Sigmoid colon (tissue), 7 donors: Measurements from ENCODE around the gene ABCA10. TPM values are rescaled to one million over a fixed set of nuclear protein-coding genes. Genes with fewer than 3 reads are reported as not detected.

Source experiments
- DNase-seq: peaks from one replicate; pipeline ENCODE4 v3.0.0-alpha.2; 2019
- H3K27ac ChIP-seq, 4 donors: fragments of 200-600 bp; sonication (generic); one replicate each; pipeline ENCODE4 v1.5.1; 2016 to 2019; ENCODE audit warnings: mild to moderate bottlenecking in 1 of 4
- H3K27me3 ChIP-seq, 3 donors: fragments of 200-600 bp; sonication (generic); one replicate each; pipeline ENCODE4 v1.5.1; 2019; ENCODE audit warnings: mild to moderate bottlenecking in 1 of 3
- H3K36me3 ChIP-seq, 4 donors: fragments of 200-600 bp; sonication (generic); one replicate each; pipeline ENCODE4 v1.5.1; 2016 to 2019
- H3K4me1 ChIP-seq, 4 donors: fragments of 200-600 bp; sonication (generic); one replicate each; pipeline ENCODE4 v1.5.1; 2017 to 2019
- H3K4me3 ChIP-seq, 4 donors: fragments of 200-600 bp; sonication (generic); one replicate each; pipeline ENCODE4 v1.5.1; 2017 to 2019; ENCODE audit warnings: mild to moderate bottlenecking in 2 of 4, moderate library complexity in 1 of 4
- H3K9me3 ChIP-seq, 4 donors: fragments of 200-600 bp in 3 of 4; sonication (generic) in 3 of 4; one replicate each; pipeline versions ENCODE4 v1.5.1 to v1.6.1; 2013 to 2019
- EP300 ChIP-seq, 4 donors: sonication (generic); formaldehyde crosslinking; IDR thresholded peaks; one replicate each; pipeline ENCODE4 v1.6.1; 2017; ENCODE audit warnings: antibody characterized with exemption in 4 of 4
- POLR2A ChIP-seq, 2 donors: fragments of 450-650 bp; IDR thresholded peaks; one replicate each; pipeline ENCODE4 v1.6.1; 2016; ENCODE audit warnings: antibody characterized with exemption in 2 of 2, mild to moderate bottlenecking in 2 of 2, moderate library complexity in 2 of 2
- POLR2AphosphoS5 ChIP-seq, 4 donors: sonication (generic); formaldehyde crosslinking; IDR thresholded peaks; one replicate each; pipeline ENCODE4 v1.6.1; 2017; ENCODE audit warnings: antibody characterized with exemption in 4 of 4
- WGBS, 2 donors: extraction: QIAGEN DNeasy Blood & Tissue Kit; methylation state at CpG; one replicate each; pipeline ENCODE4 v1.1.7; 2013; 5-methylcytosine and 5-hydroxymethylcytosine counted together
- intact Hi-C: fragments of 100-400 bp; cut with DNase I; formaldehyde crosslinking; loops from one replicate; pipeline ENCODE4 v1.15.1; 2023
- polyA plus RNA-seq, 3 donors: library from polyadenylated mRNA; stranded (reverse); fragments of 200-250 nt; gene quantifications; one replicate each; pipeline ENCODE4 v1.2.3, GENCODE V29; 2013
- total RNA-seq, 4 donors: library from RNA; depleted of rRNA; stranded (reverse); fragments of >200 nt; gene quantifications; one replicate each; pipeline ENCODE4 v1.1.0, GENCODE V29; 2016
- TF ChIP-seq, protein P1 (sequence below), 4 experiments: fragments of 450-650 bp in 3 of 4; fragments of 200-600 bp in 1 of 4; IDR thresholded peaks; one replicate each; pipeline ENCODE4 v1.5.1; 2016 to 2019; ENCODE audit warnings: antibody characterized with exemption in 4 of 4, mild to moderate bottlenecking in 3 of 4, moderate library complexity in 2 of 4
- donor health status: healthy with polysubstance abuse.
- donor health status: Bipolar disorder and iron deficiency.
- donor health status: healthy.

ABCA10 gene
- total and polyA plus RNA-seq, 7 donors = 0.46 to 12.0 (median 1.9) TPM

DNA sequence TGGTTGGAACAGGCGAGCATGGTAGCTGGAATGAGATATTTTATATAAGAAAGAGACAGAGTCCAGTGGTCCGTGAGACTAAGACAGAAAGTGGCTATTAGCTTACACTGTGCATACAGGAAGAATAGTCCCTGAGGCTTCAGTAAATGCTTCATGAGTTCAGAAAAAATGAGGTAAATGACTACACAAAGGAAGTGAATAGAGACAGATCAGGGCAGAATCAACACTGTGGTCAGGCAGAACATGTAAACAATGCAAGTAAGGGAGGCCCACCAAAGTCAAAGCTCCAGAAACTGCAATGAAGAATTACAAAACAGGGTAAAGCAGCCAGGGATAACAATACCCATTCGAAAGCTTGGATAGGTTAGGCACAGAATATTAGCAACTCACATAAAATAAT is 4.8 kb downstream of the ABCA10 start:
- 81 to 88% methylated on average over 3 of the region's 3 CpGs for WGBS, 2 donors
- DNase-seq = no peak
- Histone ChIP-seq H3K4me1 (no peaks in the 10 kb centered on the region), H3K9me3 (no peaks in the 10 kb centered on the region), H3K27me3 (no peaks in the 10 kb centered on the region), H3K4me3 (no peak overlapping the region), H3K27ac (no peak overlapping the region), H3K36me3 (no peaks in the 10 kb centered on the region)
- TF ChIP-seq EP300 (IDR thresholded peaks at IDR 0.05) (no peak), POLR2A (IDR thresholded peaks at IDR 0.05) (no peak), POLR2AphosphoS5 (IDR thresholded peaks at IDR 0.05) (no peak)
- TF ChIP-seq, protein P1, sequence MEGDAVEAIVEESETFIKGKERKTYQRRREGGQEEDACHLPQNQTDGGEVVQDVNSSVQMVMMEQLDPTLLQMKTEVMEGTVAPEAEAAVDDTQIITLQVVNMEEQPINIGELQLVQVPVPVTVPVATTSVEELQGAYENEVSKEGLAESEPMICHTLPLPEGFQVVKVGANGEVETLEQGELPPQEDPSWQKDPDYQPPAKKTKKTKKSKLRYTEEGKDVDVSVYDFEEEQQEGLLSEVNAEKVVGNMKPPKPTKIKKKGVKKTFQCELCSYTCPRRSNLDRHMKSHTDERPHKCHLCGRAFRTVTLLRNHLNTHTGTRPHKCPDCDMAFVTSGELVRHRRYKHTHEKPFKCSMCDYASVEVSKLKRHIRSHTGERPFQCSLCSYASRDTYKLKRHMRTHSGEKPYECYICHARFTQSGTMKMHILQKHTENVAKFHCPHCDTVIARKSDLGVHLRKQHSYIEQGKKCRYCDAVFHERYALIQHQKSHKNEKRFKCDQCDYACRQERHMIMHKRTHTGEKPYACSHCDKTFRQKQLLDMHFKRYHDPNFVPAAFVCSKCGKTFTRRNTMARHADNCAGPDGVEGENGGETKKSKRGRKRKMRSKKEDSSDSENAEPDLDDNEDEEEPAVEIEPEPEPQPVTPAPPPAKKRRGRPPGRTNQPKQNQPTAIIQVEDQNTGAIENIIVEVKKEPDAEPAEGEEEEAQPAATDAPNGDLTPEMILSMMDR (IDR thresholded peaks at IDR 0.05) = no peak
- intact Hi-C loops = no loop called here

DNA sequence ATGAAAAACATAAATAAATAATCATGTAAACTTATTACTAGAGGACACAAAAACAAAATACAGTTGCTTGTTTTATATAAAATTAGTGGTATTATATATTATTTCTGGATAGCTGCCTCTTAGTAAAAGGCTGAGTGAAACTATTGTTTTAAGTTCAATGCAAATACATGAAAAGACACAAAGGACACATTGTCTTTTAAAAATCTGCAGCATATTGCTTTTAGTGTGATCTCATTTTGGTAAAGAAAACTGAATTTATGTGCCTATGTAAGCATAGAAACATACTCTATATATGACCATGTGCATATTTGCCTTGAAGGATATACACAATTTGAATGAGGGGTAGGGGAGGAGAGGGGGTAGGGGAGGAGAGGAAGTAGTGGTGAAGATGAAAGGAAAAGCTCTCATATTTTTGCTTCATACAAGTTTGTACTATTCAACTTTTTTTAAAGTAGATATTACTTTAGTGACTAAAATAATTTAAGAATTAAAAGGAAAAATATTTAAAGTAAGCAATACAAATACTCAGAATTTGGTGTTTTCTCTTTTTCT is 5.8 kb downstream of the ABCA10 start:
- H3K27me3 ChIP-seq = no peaks in the 10 kb centered on the region
- H3K9me3 ChIP-seq = no peaks in the 10 kb centered on the region
- TF ChIP-seq EP300 (IDR thresholded peaks at IDR 0.05) = no peak
- no peaks in the 10 kb centered on the region for H3K4me1 ChIP-seq
- H3K4me3 ChIP-seq = no peak overlapping the region
- no peak for DNase-seq
- peaks cover 0 to 3% (median 0%) of the 10 kb centered on the region in 4 donors for H3K36me3 ChIP-seq
- intact Hi-C loops = no loop called here
- H3K27ac ChIP-seq = no peak overlapping the region

DNA sequence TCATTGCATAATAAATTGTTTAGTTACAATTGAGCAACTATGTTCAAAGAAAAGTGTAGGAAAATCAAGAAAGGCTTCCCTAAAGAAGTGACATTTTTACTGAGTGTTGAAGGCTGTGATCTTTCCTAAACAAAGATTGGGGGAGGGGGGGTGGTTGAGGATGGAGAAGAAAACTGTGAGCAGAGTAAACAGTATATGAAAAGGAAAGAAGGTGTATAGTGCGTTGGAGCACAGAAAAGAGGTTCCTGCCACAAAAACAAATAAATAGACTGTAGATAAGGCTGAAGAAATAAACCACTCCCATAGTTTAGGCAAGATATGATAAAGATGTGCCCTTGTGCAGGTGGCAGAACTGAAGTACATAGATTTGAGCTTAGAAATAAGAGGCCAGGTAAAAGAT is 8.5 kb downstream of the ABCA10 start:
- H3K27ac ChIP-seq = no peak overlapping the region
- no peaks in the 10 kb centered on the region for H3K9me3 ChIP-seq
- H3K4me3 ChIP-seq = no peak overlapping the region
- H3K27me3 ChIP-seq = no peaks in the 10 kb centered on the region
- no peaks in the 10 kb centered on the region for H3K4me1 ChIP-seq
- 10 to 56% methylated on average over 1 of the region's 1 CpG for WGBS, 2 donors
- intact Hi-C loops = no loop called here
- DNase-seq = no peak
- H3K36me3 ChIP-seq = peaks cover 0 to 3% (median 0%) of the 10 kb centered on the region in 4 donors
- TF ChIP-seq EP300 (IDR thresholded peaks at IDR 0.05) (no peak), POLR2AphosphoS5 (IDR thresholded peaks at IDR 0.05) (no peak), POLR2A (IDR thresholded peaks at IDR 0.05) (no peak)
- TF ChIP-seq, protein P1 (IDR thresholded peaks at IDR 0.05) = no peak

DNA sequence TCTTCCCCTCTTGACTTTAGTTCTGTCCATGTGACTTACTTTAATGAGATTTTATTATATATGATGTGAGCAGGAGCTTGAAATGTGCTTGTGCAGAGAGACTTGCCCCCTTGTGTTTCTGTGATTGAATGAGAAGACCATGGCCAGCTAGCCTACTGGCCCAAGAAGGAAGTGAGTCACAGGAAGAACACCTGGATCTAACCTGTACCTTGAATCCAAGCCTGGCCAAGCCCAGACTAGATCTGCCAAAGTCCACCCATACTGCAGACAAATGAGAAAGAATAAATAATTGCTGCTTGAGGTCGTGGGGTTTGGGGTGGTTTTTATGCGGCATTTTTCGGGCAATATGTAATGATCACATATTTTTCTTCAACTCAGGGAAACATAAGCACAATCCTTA is 9.6 kb downstream of the ABCA10 start:
- intact Hi-C loops = no loop called here
- no peak for DNase-seq
- no peaks in the 10 kb centered on the region for H3K27me3 ChIP-seq
- WGBS, 2 donors = 76 to 90% methylated on average over 3 of the region's 3 CpGs
- H3K36me3 ChIP-seq = peaks cover 0 to 3% (median 0%) of the 10 kb centered on the region in 4 donors
- H3K4me1 ChIP-seq = no peaks in the 10 kb centered on the region
- TF ChIP-seq EP300 (IDR thresholded peaks at IDR 0.05) = no peak
- TF ChIP-seq POLR2AphosphoS5 (IDR thresholded peaks at IDR 0.05) = no peak
- H3K9me3 ChIP-seq = no peaks in the 10 kb centered on the region
- no peak overlapping the region for H3K4me3 ChIP-seq
- no peak overlapping the region for H3K27ac ChIP-seq

DNA sequence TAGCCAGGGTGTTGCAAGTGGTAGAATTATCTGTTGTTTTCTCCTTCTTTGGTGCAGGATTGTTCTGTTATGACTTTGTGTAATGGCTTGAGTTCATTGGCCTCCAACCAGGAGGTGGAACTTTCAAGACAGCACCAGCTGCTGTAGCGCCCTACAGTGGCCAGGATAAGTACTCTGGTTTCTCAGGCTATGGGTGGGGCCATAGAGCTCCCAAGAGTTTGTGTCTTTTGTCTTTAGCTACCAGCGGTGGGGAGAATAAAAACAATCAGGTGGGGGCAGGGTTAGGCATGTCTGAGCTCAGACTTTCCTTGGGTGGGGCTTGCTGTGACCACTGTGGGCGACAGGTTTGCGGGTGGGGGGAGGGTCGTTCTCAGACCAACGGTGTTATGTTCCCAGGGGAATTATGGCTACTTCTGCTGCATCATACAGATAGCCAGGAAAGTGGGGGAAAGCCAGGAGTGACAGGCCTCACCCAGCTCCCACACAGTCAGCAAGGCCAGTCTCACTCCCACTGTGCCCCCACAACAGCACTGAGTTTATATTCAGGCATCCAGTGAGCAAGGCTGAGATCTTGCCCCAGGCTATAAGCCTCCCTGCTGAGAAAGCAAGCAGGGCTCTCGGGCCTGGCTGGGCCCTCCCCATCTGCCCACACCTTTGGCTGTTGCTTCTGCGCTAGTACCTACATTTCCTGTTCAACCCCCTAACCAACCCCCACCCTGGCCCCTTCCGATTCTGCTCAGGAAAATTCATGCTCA is 15.4 kb downstream of the ABCA10 start:
- intact Hi-C loops = no loop called here
- no peak for DNase-seq
- no peaks in the 10 kb centered on the region for H3K4me1 ChIP-seq
- H3K9me3 ChIP-seq = no peaks in the 10 kb centered on the region
- no peaks in the 10 kb centered on the region for H3K36me3 ChIP-seq
- H3K27me3 ChIP-seq = no peaks in the 10 kb centered on the region
- H3K4me3 ChIP-seq = no peak overlapping the region
- H3K27ac ChIP-seq = no peak overlapping the region
- WGBS, 2 donors = 91 to 95% methylated on average over 9 of the region's 9 CpGs
- no peak for TF ChIP-seq POLR2AphosphoS5 (IDR thresholded peaks at IDR 0.05)
- no peak for TF ChIP-seq EP300 (IDR thresholded peaks at IDR 0.05)
- TF ChIP-seq POLR2A (IDR thresholded peaks at IDR 0.05) = no peak
- TF ChIP-seq, protein P1 (IDR thresholded peaks at IDR 0.05) = no peak
